Heart left ventricle (tissue), 16 donors: Measurements from ENCODE around the gene SMG1. TPM values are rescaled to one million over a fixed set of nuclear protein-coding genes. Genes with fewer than 3 reads are reported as not detected.

Experiments
- ATAC-seq, 4 donors: fragments of 200-7000 bp; cut with Tn5 transposase; one replicate each; pipeline ENCODE4 v1.9.1; 2020 to 2022; ENCODE audit warnings: moderate library complexity in 4 of 4, mild to moderate bottlenecking in 3 of 4, moderate number of reproducible peaks in 1 of 4
- DNase-seq, 5 donors: peaks; one replicate each; pipeline ENCODE4 v3.0.0-alpha.2; 2020
- H3K27ac ChIP-seq, 12 donors: fragments of 200-600 bp; sonication (generic) in 4 of 12; one replicate each; pipeline versions ENCODE4 v1.5.0 to v1.8.0; 2016 to 2022; ENCODE audit warnings: mild to moderate bottlenecking in 2 of 12
- H3K27me3 ChIP-seq, 9 donors: fragments of 200-600 bp; sonication (generic) in 2 of 9; one replicate each; pipeline versions ENCODE4 v1.5.1 to v1.8.0; 2016 to 2022; ENCODE audit warnings: mild to moderate bottlenecking in 3 of 9
- H3K36me3 ChIP-seq, 9 donors: fragments of 200-600 bp; sonication (generic) in 2 of 9; one replicate each; pipeline versions ENCODE4 v1.5.0 to v1.8.0; 2018 to 2022; ENCODE audit warnings: mild to moderate bottlenecking in 2 of 9
- H3K4me1 ChIP-seq, 12 donors: fragments of 200-600 bp; sonication (generic) in 4 of 12; one replicate each; pipeline versions ENCODE4 v1.5.0 to v1.8.0; 2016 to 2022; ENCODE audit warnings: mild to moderate bottlenecking in 3 of 12
- H3K4me3 ChIP-seq, 12 donors: fragments of 200-600 bp; sonication (generic) in 4 of 12; one replicate each; pipeline versions ENCODE4 v1.5.0 to v1.8.0; 2017 to 2022; ENCODE audit warnings: mild to moderate bottlenecking in 9 of 12, moderate library complexity in 4 of 12
- H3K9me3 ChIP-seq, 12 donors: fragments of 200-600 bp; sonication (generic) in 4 of 12; one replicate each; pipeline versions ENCODE4 v1.5.0 to v1.8.0; 2016 to 2022; ENCODE audit warnings: mild to moderate bottlenecking in 1 of 12
- CTCF ChIP-seq, 12 donors: fragments of 200-600 bp; sonication (generic) in 4 of 12; IDR thresholded peaks; one replicate each; pipeline versions ENCODE4 v1.5.0 to v1.8.0; 2018 to 2022; ENCODE audit warnings: antibody characterized with exemption in 12 of 12, mild to moderate bottlenecking in 5 of 12
- POLR2A ChIP-seq, 2 donors: fragments of 450-650 bp; IDR thresholded peaks; one replicate each; pipeline ENCODE4 v1.6.1; 2017; ENCODE audit warnings: antibody characterized with exemption in 2 of 2, mild to moderate bottlenecking in 2 of 2, moderate library complexity in 2 of 2
- WGBS, 4 donors: extraction: QIAGEN DNeasy Blood & Tissue Kit in 2 of 4; methylation state at CpG; one replicate each; pipeline versions ENCODE4 v1.1.5 to v1.1.7; 2013 to 2018; 5-methylcytosine and 5-hydroxymethylcytosine counted together
- intact Hi-C, 10 donors: fragments of 100-400 bp; cut with DNase I; formaldehyde crosslinking; loops; one replicate each; pipeline versions ENCODE4 v1.11.1 to v1.14.2; 2022
- polyA plus RNA-seq, 2 donors: library from polyadenylated mRNA; stranded (reverse); fragments of 200-250 nt; gene quantifications; one replicate each; pipeline ENCODE4 v1.2.3, GENCODE V29; 2013
- total RNA-seq, 9 donors: library from RNA; depleted of rRNA in 2 of 9; stranded (reverse); fragments of >200 nt in 2 of 9; fragmentation: NEBNext Ultra II Directional in 3 of 9; extraction: Animal tissue kit (Norgen Biotek cat#: 25700) in 3 of 9; gene quantifications; one replicate each; pipeline versions ENCODE4 v1.1.0 to v1.2.4, GENCODE V29; 2016 to 2023
- donor health status: ischemic (EF 13 %, LVEDD 7.1; RV severe dilation, severe dysfunction).
- donor health status: healthy with polysubstance abuse.
- donor health status: DM: no; HTN: yes; CAD: no.
- donor health status: DM: no; HTN: no; CAD: no.
- donor health status: ischemic (EF 25% LVEDD 6.9; RV normal size, moderate dysfunction).
- donor health status: ischemic (EF 25% LVEDD 5.7; RV mildly dilated, moderate dysfunction).
- donor health status: healthy.
- donor health status: DM: yes; HTN: yes; CAD: no.
- donor health status: ischemic (EF 35%, LVEDD 5.7; RV mildly dilated, moderate dysfunction).
- donor health status: nonischemic (EF 11% LVEDD 7.7; RV severe dilation, severe dysfunction).
- donor health status: DM: yes; HTN: yes; CAD: no.
- donor health status: PGD.
- donor health status: ischemic (EF 29% LVEDD 5.4; RV normal size, mild dysfunction).
- donor health status: nonischemic (EF 23%, LVEDD 6.1; RV moderate dilation, normal function).

SMG1 gene
- total and polyA plus RNA-seq, 11 donors, result 15.9 to 78.0 (median 46.8) TPM

DNA sequence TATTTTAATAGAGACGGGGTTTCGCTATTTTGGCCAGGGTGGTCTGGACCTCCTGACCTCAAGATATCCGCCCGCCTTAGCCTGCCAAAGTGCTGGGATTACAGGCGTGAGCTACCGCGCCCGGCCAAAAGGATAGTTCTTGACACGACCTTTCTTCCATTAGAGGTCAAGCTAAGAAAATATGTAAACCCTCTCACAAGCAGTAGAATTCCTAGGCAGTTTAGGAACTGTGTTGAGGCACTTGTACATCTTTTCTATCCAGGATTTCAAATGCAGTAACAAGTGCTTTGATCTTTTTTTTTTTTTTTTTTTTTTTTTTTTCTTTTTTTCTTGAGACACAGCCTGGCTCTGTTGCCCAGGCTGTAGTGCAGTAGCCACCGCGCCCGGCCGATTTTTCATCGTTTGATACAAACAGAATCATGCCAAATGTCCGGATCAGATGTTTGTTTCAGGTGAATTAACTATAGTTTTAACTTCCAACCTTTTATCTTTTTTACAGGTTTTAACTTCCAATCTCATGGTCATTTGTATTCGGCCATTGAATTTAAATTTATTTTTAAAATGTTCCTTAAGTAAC is 123.4 kb downstream of the SMG1 start:
- no peak for DNase-seq
- H3K4me3 ChIP-seq, result no peak overlapping the region
- ATAC-seq, result no peak
- peak overlapping the region in 4 of 12 donors; percentile 79 to 94 (median 92) for H3K27ac ChIP-seq
- peaks cover 3 to 67% (median 34%) of the 10 kb centered on the region in 12 donors for H3K4me1 ChIP-seq
- no peaks in the 10 kb centered on the region for H3K27me3 ChIP-seq
- TF ChIP-seq POLR2A (IDR thresholded peaks at IDR 0.05) (no peak), CTCF (IDR thresholded peaks at IDR 0.05) (no peak)
- H3K36me3 ChIP-seq, result peaks cover 0 to 32% (median 12%) of the 10 kb centered on the region in 9 donors
- intact Hi-C loops, result loop anchor here in 7 of 10 donors (5.0 to 10.0 kb wide), 4 partner anchors 152 to 262 kb away; partner anchors contain the start of gene COQ7 (in 3 of the 7)
- 93 to 94% (median 93%) methylated on average over 16 of the region's 16 CpGs for WGBS, 4 donors
- no peaks in the 10 kb centered on the region for H3K9me3 ChIP-seq

DNA sequence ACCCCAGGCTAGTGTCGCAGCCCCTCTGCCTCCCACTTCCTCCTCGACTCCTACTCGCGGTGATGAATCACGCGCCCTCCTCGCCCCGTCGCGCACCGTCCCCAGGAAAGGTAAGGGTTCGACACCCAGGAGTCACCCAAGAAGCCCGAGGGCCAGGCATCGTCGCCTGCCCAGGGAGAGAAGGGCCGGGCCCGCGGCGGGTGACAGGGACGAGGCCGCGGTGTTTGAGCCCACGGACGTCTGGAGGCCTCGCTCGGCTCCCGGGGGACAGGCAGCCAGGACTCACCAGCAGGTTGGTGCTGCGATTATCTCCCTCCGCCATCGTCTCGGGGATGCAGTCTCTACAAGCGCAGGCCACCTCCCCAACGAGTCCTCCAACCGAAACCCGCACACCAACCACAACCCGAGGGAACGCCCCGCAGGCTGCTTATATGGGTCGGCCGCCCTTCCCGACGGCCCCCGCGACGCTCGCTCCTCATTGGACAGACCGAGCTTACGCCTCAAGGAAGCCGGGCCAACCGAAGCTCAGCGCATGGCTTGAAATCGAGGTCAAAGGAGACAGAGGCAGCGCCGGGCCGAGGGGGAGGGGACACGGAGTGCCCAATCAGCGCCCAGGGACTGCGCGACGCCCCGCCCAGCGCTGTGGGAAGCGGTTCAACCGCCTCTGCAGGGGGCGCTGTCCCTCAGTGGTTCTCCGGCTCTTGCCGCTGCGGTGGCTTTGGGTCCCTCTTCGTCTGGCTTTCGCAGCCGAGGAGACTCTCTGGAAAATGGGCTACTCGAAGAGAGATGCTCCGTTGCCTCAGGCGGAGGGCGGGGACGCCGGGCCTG is 124.8 kb downstream of the SMG1 start, which contains the start of gene ARL6IP1:
Gene ARL6IP1, minus strand, starts transcription at position 405 of the 828 bp plus-strand sequence. Its CDS starts 83 bp downstream, at position 322.
- no peaks in the 10 kb centered on the region for H3K27me3 ChIP-seq
- 0% methylated on average over 6 to 77 of the region's 77 CpGs for WGBS, 4 donors
- ATAC-seq (peak; percentile 98 to 100 (median 99)), DNase-seq (peak; percentile 99 to 100 (median 99))
- peak; percentile 88 to 99 (median 94) for TF ChIP-seq CTCF (IDR thresholded peaks at IDR 0.05)
- TF ChIP-seq POLR2A (IDR thresholded peaks at IDR 0.05), result peak; percentile 97 to 99
- H3K4me1 ChIP-seq, result peaks cover 3 to 74% (median 34%) of the 10 kb centered on the region in 12 donors
- peak within 1 kb of the TSS; percentile 70 to 96 (median 86) for H3K4me3 ChIP-seq
- no peaks in the 10 kb centered on the region for H3K9me3 ChIP-seq
- H3K27ac ChIP-seq, result peak within 1 kb of the TSS; percentile 12 to 94 (median 88)
- peaks cover 0 to 31% (median 15%) of the 10 kb centered on the region in 9 donors for H3K36me3 ChIP-seq
- intact Hi-C loops, result loop anchor here in 7 of 10 donors (5.0 to 10.0 kb wide), 4 partner anchors 153 to 263 kb away; partner anchors contain the start of gene COQ7 (in 3 of the 7)

- H3K27me3 ChIP-seq, result no peaks in the 10 kb centered on the region
- peak overlapping the region in 11 of 12 donors; percentile 65 to 94 (median 83) for H3K27ac ChIP-seq
- ATAC-seq (no peak), DNase-seq (no peak)
- peaks cover 0 to 31% (median 21%) of the 10 kb centered on the region in 9 donors for H3K36me3 ChIP-seq
- peak overlapping the region; percentile 70 to 96 (median 86) for H3K4me3 ChIP-seq
- peaks cover 3 to 74% (median 34%) of the 10 kb centered on the region in 12 donors for H3K4me1 ChIP-seq
- intact Hi-C loops, result loop anchor here in 7 of 10 donors (5.0 to 10.0 kb wide), 4 partner anchors 154 to 264 kb away; partner anchors contain the start of gene COQ7 (in 3 of the 7)
- 0 to 1% (median 0%) methylated on average over 9 to 15 of the region's 15 CpGs for WGBS, 4 donors
- TF ChIP-seq POLR2A (IDR thresholded peaks at IDR 0.05), result no peak
- TF ChIP-seq CTCF (IDR thresholded peaks at IDR 0.05), result no peak
- H3K9me3 ChIP-seq, result no peaks in the 10 kb centered on the region
These were observed 125.4 kb downstream of the SMG1 start for GRCh38 chr16:18800775-18801144.
